ENCODE data around the gene ARPC3. TPM values are rescaled to one million over a fixed set of nuclear protein-coding genes. Genes with fewer than 3 reads are reported as not detected.
"Not testable (repeated sequence)": the region's sequence is repeated elsewhere in the genome, so short reads cannot be mapped to it uniquely, and the experiment has no call there.

Gene ARPC3
- polyA plus RNA-seq: 100 to 1,000 TPM; 133 to 408 (median 220) TPM

GRCh38 chr12:110449799-110450497 is at the start of gene ARPC3:
TSS of gene ARPC3 (minus strand) at chr12:110450337. CDS start at chr12:110450260, 77 bp downstream.
- H3K27ac ChIP-seq (ENCODE audit: low read depth, low read length): peak within 1 kb of the TSS; percentile 96
- WGBS, 3 donors: 0 to 1% (median 1%) methylated on average over 48 to 51 of the region's 51 CpGs

- WGBS, 3 donors: 36 to 61% (median 38%) methylated on average over 4 of the region's 4 CpGs
- no peak overlapping the region for H3K27ac ChIP-seq (ENCODE audit: low read depth, low read length)
Measured at GRCh38 chr12:110498984-110499706, 49.0 kb upstream of the ARPC3 start.

GRCh38 chr12:110475426-110475825 is 25.3 kb upstream of the ARPC3 start:
- H3K27ac ChIP-seq (ENCODE audit: low read depth, low read length): no peak overlapping the region
- WGBS, 3 donors: 96 to 98% (median 97%) methylated on average over 7 of the region's 7 CpGs

GRCh38 chr12:110468214-110469048 is 18.3 kb upstream of the ARPC3 start, which contains the start of the genes FAM216A and GPN3:
TSS of gene FAM216A (plus strand) at chr12:110468845. CDS start at chr12:110468876, 31 bp downstream.
TSS of gene GPN3 (minus strand) at chr12:110468257. CDS start at chr12:110468203, 54 bp downstream.
- WGBS, 3 donors: 0 to 1% (median 0%) methylated on average over 78 of the region's 78 CpGs
- H3K27ac ChIP-seq (ENCODE audit: low read depth, low read length): peak within 1 kb of the TSS; percentile 30

GRCh38 chr12:110467847-110468213 is 17.7 kb upstream of the ARPC3 start:
- WGBS, 3 donors: 0% methylated on average over 15 of the region's 15 CpGs
- no peak overlapping the region for H3K27ac ChIP-seq (ENCODE audit: low read depth, low read length)

- no peak overlapping the region for H3K27ac ChIP-seq (ENCODE audit: low read depth, low read length)
- WGBS, 3 donors: 57 to 65% (median 59%) methylated on average over 5 of the region's 5 CpGs
Measured at GRCh38 chr12:110466791-110467190, 16.7 kb upstream of the ARPC3 start.

- 88 to 95% (median 90%) methylated on average over 11 of the region's 11 CpGs for WGBS, 3 donors
- H3K27ac ChIP-seq (ENCODE audit: low read depth, low read length): not testable (repeated sequence)
Measured at GRCh38 chr12:110465765-110466164, 15.6 kb upstream of the ARPC3 start.

GRCh38 chr12:110465024-110465423 is 14.9 kb upstream of the ARPC3 start:
- WGBS, 3 donors: 90 to 94% (median 94%) methylated on average over 2 of the region's 2 CpGs

GRCh38 chr12:110461189-110461588 is 11.1 kb upstream of the ARPC3 start:
- 91 to 93% (median 91%) methylated on average over 5 of the region's 5 CpGs for WGBS, 3 donors

More at GRCh38 chr12:110465024-110465423, 14.9 kb upstream of the ARPC3 start:
- H3K27ac ChIP-seq (ENCODE audit: low read depth, low read length): no peak overlapping the region

GRCh38 chr12:110458756-110459155 is 8.6 kb upstream of the ARPC3 start:
- H3K27ac ChIP-seq (ENCODE audit: low read depth, low read length): no peak overlapping the region
- WGBS, 3 donors: 87 to 94% (median 90%) methylated on average over 4 of the region's 4 CpGs

More at GRCh38 chr12:110461189-110461588, 11.1 kb upstream of the ARPC3 start:
- H3K27ac ChIP-seq (ENCODE audit: low read depth, low read length): not testable (repeated sequence)

- H3K27ac ChIP-seq (ENCODE audit: low read depth, low read length): no peak overlapping the region
- 69 to 83% (median 81%) methylated on average over 4 of the region's 4 CpGs for WGBS, 3 donors
Measured at GRCh38 chr12:110453569-110454296, 3.6 kb upstream of the ARPC3 start.

- no peak overlapping the region for H3K27ac ChIP-seq (ENCODE audit: low read depth, low read length)
- 59 to 90% (median 61%) methylated on average over 1 of the region's 1 CpG for WGBS, 3 donors
Measured at GRCh38 chr12:110451263-110451662, 1.1 kb upstream of the ARPC3 start.

- no peak overlapping the region for H3K27ac ChIP-seq (ENCODE audit: low read depth, low read length)
- WGBS, 3 donors: 95 to 100% (median 98%) methylated on average over 3 of the region's 3 CpGs
Measured at GRCh38 chr12:110444455-110444854, 5.7 kb downstream of the ARPC3 start.

GRCh38 chr12:110436231-110436630 is 13.9 kb downstream of the ARPC3 start:
- 52 to 60% (median 54%) methylated on average over 2 of the region's 2 CpGs for WGBS, 3 donors
- H3K27ac ChIP-seq (ENCODE audit: low read depth, low read length): no peak overlapping the region

GRCh38 chr12:110431957-110432587 is 18.1 kb downstream of the ARPC3 start:
- 82 to 90% (median 89%) methylated on average over 12 of the region's 12 CpGs for WGBS, 3 donors
- H3K27ac ChIP-seq (ENCODE audit: low read depth, low read length): no peak overlapping the region

GRCh38 chr12:110429676-110430075 is 20.5 kb downstream of the ARPC3 start:
- WGBS, 3 donors: 81 to 96% (median 87%) methylated on average over 12 to 15 of the region's 15 CpGs
- H3K27ac ChIP-seq (ENCODE audit: low read depth, low read length): not testable (repeated sequence)

- no peak overlapping the region for H3K27ac ChIP-seq (ENCODE audit: low read depth, low read length)
- 27 to 51% (median 34%) methylated on average over 3 of the region's 3 CpGs for WGBS, 3 donors
Measured at GRCh38 chr12:110426406-110426805, 23.7 kb downstream of the ARPC3 start.

- 64 to 79% (median 73%) methylated on average over 3 of the region's 3 CpGs for WGBS, 3 donors
- no peak overlapping the region for H3K27ac ChIP-seq (ENCODE audit: low read depth, low read length)
Measured at GRCh38 chr12:110424237-110424636, 25.9 kb downstream of the ARPC3 start.

Measured in adipose tissue (tissue), 3 donors.